ENCODE measurements around the gene SNX14. TPM values are rescaled to one million over a fixed set of nuclear protein-coding genes. Genes with fewer than 3 reads are reported as not detected.

The SNX14 gene
- total RNA-seq, 1 donor from 2014 or later: 125 TPM

DNA sequence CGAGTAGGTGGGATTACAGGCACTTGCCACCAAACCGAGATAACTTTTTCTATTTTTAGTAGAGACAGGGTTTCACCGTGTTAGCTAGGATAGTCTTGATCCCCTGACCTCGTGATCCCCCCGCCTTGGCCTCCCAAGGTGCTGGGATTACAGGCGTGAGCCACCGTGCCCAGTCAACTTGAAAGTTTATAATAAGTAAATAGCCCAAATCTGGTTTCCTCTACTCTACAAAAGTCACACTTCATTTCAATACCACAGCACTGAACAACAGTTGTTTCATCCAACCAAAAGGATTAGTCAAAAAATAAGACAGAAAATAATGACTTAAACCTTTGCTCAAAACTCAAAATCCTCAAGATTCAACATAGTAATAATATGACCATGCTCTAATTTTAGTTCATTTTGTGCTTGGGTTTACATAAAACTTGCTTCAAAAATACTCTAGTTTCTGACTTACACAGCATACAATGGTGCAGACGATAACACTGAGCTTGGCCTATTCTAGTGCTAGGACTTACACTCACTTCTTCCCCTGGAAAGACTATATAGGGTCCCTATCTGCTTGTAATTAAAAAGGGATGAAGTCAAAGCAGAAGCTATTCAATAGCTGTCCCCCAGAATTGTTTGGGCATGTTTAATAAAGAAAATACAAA lies 87.1 kb downstream of the SNX14 start:
- no peak for DNase-seq (ENCODE audit: low spot score)

DNA sequence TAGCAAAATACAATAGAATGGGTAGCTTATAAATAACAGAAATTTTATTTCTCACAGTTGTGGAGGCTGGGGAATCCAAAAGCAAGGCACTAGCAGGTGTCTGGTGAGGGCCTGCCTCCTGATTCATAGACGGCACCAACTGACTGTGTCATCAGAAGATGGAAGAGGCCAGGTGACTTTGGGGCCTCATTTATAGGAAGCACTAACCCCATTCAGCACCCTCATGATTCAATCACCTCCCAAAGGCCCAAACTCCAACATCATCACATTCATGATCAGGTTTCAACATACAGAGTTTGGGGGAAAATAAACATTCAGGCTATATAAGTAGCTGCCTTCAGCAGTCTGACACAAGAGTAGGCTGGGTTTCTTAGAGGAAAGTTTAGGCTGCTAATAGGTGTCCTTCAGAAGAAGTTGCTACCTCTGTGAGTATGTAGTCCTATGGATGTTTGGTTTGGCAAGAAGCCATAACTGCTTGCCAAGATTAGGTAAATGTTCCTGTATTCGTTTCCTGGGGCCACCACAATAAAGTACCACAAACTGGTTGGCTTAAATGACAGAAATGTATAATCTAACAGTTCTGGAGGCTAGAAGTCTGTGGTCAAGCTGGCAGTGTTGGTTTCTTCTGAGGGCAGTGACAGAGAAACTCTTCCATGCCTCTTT lies 94.9 kb downstream of the SNX14 start:
- DNase-seq (ENCODE audit: low spot score): no peak

DNA sequence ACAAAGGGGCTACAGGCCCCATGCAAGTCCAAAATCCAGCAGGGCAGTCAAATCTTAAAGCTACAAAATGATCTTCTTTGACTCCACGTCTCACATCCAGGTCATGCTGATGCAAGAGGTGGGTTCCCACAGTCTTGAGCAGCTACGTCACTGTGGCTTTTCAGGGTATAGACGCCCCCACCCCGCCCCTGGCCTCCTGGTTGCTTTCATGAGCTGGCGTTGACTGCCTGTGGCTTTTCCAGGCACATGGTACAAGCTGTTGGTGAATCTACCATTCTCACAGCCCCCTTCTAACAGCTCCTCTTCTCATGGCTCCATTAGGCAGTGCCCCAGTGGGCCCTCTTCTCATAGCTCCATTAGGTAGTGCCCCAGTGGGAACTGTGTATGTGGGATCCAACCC lies 96.8 kb downstream of the SNX14 start:
- no peak for DNase-seq (ENCODE audit: low spot score)

GRCh38 chr6:85496009-85496579 lies 97.6 kb downstream of the SNX14 start:
- DNase-seq (ENCODE audit: low spot score): no peak

- peak; percentile 10 for DNase-seq (ENCODE audit: low spot score)
These were observed 98.8 kb downstream of the SNX14 start for GRCh38 chr6:85494547-85495536.

GRCh38 chr6:85493389-85493788 lies 100.3 kb downstream of the SNX14 start:
- DNase-seq (ENCODE audit: low spot score): no peak

DNA sequence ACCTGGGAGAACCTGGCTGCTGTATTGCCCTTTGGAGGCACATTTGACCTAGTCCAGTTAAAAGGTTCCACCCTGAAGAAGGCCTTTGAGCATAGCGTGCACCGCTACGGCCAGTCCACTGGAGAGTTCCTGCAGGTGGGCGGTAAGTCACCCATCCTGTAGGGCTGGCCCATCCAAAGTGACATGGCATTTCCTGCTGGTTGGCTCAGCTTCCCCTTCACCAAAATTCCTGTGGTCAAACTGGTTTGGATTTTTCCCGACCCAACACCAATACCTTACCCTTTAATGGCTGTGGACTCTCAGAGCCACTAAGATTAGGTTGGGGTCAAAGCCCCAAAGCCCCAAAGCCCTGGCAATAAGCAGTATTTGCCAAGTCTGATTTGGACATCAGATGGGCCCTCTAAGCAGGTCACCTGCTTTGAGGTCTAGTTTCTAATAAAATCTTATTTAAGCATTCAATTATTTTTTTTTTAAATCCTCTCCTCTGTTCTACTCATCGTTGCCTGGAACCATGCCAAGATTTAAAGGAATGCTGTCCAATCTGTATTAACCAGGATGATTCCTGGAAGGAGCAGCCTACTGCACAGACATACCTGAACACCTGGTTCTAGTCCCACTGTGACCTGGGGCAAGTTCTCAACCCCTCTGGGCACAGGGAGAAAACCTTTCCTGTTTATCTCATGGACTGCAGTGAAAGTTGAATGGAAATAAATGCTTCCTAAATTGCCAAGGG lies 103.0 kb downstream of the SNX14 start:
- no peak for DNase-seq (ENCODE audit: low spot score)

DNA sequence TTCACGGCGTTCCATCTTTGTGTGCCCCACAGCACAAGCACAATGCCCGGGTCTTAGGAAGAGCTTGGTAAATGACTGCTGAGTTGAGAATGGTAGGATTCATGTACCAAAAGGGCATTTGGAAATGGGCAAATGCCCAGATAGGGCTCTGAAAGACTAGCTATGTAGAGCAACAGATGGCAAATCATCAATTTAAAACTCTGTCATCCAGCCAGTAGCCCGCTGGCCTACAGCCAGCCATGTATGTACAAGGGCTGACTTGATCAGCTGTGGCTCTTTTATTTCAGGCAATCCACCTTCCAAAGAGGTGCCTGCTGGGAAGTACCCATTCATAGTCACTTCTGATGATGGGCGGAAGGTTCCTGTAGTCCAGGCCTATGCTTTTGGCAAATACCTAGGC lies 108.7 kb downstream of the SNX14 start:
- DNase-seq (ENCODE audit: low spot score): no peak

- DNase-seq (ENCODE audit: low spot score): no peak
These were observed 109.8 kb downstream of the SNX14 start for GRCh38 chr6:85483846-85484245.

- DNase-seq (ENCODE audit: low spot score): peak; percentile 79
These were observed 110.6 kb downstream of the SNX14 start for GRCh38 chr6:85482905-85483700.

DNA sequence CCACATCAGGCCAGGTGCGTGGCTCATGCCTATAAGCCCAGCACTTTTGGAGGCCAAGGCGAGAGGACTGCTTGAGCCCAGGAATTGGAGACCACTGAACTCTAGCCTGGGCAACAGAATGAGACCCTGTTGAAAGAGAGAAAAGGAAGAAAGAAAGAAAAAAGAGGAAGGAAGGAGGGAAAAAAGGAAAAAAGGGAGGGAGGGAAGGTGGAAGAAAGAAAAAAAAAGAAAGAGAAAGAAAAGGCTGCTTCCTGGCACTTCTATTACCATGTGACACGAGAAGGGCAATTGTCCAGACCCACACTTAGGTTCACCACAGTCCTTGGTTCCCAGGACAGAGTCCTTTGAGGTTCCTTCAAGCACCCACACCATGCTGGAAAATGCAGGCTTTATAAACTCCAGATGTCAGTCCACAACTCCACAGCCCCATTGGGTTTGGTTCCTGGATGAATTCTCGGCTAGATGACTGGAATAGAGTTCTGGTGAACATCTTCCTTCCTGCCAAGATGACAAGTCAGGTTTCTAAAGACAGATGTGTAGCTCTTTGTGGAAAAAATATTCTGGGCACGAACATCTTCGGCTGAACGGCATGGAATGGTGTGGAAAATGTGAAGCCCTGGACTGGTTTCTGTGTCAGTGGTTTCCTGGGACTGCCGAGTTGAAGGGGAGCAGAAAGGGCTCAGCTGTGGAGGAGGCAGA lies 111.3 kb downstream of the SNX14 start:
- peak; percentile 39 for DNase-seq (ENCODE audit: low spot score)

GRCh38 chr6:85479208-85479607 lies 114.5 kb downstream of the SNX14 start:
- no peak for DNase-seq (ENCODE audit: low spot score)

GRCh38 chr6:85476532-85476931 lies 117.1 kb downstream of the SNX14 start:
- DNase-seq (ENCODE audit: low spot score): no peak

- DNase-seq (ENCODE audit: low spot score): no peak
These were observed 119.9 kb downstream of the SNX14 start for GRCh38 chr6:85473748-85474147.

DNA sequence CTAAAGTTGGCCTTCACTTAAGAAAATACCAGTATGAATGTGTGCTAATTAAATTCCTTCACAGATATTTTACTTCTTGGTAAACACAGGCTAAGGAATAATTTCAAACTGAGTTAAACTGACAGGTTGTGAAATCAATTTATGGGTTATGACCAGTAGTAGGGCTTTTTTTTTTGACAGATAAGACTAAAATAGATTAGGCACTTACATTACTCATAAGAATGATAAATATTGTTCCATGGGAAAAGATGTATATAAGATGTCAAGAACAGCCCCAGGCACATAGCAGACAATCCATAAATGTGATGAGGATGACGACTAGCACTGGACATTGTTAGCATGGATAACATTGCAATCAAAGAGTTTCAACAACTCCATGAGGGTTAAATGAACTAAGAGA lies 120.9 kb downstream of the SNX14 start:
- DNase-seq (ENCODE audit: low spot score): peak; percentile 41

GRCh38 chr6:85470023-85470410 lies 123.6 kb downstream of the SNX14 start:
- DNase-seq (ENCODE audit: low spot score): no peak

DNA sequence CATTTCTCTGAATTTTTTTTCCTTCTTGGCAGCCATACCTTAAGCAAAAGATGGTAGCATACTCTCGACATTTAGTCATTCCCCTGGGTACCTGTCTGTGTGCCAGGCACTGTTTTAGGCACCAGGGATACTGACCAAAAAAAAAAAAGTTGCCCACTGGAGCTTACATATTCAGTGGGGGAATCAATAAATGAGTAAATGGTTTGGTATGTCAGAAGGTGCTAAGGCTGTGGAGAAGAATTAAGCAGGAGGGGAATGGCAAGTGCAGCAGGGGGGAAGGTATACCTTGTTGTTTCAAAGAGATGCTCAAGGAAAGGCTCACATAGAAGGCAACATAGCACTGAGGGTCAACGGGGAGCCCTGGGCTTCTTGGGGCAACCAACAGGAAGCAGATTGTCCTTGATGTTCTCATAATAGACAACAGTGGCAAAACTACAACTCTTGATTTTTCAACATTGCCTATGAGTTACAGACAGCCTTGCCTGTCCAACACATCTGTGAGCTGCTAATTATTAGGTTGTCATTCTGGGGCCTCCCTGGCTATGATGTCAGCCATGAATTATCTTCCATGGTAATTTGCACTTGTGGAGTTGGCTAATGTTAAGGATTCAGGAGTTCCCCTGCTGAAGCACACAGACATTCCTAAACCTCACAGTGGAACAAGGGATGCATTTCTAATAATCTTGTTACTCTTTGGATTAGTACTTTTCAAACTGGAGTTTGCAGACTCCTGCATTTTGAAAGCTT lies 124.2 kb downstream of the SNX14 start:
- DNase-seq (ENCODE audit: low spot score): no peak

DNA sequence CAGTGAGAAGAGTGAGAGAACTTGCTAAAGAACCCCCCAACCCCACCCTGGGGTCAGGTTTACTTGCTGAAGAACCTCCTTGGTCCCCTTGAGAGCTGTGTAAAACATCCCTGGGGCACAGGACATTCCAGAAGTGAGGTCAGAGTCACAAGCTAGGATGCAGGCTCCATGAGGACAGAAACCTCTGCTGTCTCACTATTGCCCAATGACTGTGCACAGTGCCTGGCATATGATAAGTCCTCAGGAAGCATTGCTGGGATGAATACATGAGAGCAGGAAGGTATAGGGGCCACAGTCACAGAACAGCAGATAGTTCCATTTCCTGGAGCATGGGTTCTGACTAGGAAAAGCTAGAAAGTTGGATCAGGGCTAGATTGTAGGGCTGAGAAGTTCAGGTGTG lies 125.3 kb downstream of the SNX14 start:
- DNase-seq (ENCODE audit: low spot score): no peak

DNA sequence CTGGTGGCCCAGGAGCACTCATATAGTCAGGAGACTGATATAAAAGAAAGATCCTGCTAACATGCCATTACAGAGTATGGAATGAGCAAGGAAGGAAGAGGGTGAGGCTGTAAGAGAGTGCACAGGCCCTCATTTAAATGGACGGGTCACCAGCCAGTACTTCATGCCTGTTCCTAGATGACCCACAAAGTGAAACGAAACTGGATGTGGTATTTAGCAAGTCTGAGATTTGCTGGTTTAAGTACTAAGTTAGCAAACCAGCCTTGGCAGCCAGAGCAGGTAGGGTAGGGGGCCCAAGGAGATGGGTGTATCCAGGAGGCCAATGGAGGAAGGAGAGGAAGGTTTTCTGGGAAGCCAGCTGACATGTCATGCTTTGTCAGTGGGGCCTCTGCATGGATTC lies 127.9 kb downstream of the SNX14 start:
- DNase-seq (ENCODE audit: low spot score): no peak

All from umbilical cord (tissue), 2 donors.